Inferior parietal cortex (tissue), 1 donor: ENCODE data around the gene PDGFB.

Source experiments
- DNase-seq: peaks from one replicate; pipeline ENCODE4 v3.0.0-alpha.2; 2016; ENCODE audit errors: extremely low spot score

The PDGFB gene

DNA sequence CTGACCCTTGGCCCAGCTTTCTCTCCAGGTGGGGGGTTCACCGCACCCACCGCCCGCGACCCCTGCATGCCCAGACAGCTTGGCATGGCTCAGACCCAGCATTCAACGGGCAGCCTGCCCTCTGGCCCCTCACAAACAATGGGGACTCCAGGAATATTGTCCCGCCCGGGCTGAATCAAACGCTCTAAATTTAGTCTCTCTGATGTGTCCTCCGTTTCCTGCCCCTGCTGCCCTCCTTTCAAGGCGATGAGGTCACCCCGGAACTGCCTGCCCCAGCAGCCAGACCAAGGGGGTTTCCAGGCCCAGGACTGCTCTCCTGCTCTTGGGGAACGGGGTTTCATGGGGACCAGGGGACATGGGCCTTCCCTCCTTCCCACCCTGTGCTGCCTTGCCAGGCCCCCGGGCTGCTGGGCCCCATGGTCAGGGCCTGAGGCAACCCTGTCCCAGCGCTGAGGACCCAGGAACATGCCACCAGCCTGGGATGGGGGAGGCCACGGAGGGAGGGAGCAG is 10.1 kb upstream of the PDGFB start:
- no peak for DNase-seq

- DNase-seq: no peak
Measured at GRCh38 chr22:39254122-39254521, 9.3 kb upstream of the PDGFB start.

DNA sequence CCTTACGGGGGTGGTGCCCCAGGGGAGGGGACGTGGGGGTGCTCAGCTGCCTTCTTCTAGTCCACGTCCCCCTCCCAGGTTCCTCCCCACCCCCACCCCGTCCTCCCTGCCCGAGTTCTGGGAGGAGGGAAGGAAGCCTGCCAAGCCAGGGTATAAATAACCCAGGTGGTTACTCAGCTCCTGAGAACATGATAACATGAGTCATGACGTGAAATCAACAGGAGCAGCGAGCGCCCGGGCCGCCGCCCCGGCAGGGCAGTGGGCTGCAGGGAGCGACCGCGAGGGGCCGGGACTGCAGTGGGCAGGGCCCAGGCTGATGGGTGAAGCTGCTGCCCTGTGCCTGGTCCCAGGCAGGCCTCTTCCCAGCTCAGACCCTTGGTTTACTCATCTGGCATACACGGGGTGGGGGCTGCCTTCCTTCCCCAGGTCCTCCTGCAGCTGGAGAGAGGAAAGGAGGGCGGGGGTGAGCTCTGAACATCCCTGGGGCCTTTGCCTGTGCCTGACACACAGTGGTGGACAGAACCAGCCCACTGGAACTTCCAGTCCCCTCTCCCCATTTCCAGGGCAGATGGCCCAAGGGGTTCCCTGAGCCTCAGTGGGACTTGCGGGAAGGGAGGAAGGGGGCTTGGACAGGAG is 8.8 kb upstream of the PDGFB start:
- peak; percentile 36 for DNase-seq

DNA sequence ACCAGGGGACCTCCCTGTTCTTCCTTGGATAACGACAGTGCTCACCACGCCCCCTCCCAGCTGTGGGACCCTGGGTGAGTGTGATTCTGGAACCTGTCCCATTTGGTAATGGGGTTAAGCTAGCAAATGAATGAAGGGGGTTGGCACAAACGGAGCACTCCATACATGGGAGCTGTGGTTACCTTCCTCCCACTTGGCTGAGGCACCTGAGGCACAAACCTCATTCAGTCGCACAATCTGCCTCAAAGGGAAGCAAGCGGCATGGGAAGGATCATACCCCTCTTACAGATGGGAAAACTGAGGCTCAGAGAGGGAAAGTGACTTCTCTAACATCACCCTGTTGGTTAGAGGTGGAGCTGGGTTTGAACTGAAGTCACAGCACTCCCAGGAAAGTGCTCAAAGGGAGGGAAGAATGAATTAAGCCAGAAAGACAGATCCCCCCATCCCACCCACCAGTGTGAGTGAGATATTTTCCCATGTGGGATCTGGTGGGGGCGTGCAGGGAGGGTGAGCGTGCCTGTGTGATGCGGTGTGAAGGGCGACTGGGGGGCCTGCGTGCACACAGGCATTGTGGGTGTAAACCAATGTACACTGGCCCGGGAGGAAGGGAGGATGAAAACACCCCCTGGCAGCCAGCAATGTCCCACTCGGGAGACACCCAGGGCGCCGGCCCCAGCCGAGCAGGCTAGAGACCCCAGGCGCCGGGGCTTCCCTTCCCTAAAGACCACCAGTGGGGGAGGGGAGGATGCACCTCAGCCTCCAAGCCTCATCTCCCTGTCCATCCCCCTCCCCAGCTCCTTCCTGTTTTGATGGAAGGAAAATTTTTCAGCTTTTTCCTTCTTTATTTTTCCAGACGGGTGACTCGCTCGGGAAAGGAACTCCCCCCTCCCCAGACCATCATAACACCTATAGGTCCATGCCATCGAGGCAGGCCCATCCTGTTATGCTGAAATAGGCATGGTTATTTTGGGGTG is 8.0 kb upstream of the PDGFB start:
- DNase-seq: no peak

GRCh38 chr22:39251762-39252460 is 7.1 kb upstream of the PDGFB start:
- DNase-seq: no peak

DNA sequence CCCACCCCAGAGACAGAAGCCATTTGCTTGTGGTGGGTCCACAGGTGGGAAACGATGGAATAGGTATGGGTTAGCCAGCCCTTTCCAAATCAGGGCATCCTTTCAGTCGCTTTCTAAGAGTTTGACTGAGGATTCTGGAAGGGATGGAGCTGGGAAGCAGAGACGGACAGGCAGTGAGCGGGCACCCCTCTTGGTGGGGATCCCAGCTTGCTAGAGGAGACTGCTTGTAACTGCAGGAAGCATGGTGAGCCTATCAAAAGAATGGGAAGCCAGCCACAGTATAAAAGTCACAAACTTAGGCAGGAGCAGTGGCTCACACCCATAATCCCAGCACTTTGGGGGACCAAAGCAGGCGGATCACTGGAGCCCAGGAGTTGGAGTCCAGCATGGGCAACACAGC is 6.1 kb upstream of the PDGFB start:
- DNase-seq: no peak

GRCh38 chr22:39250131-39250530 is 5.3 kb upstream of the PDGFB start:
- DNase-seq: no peak

- DNase-seq: no peak
Measured at GRCh38 chr22:39249086-39249704, 4.4 kb upstream of the PDGFB start.

DNA sequence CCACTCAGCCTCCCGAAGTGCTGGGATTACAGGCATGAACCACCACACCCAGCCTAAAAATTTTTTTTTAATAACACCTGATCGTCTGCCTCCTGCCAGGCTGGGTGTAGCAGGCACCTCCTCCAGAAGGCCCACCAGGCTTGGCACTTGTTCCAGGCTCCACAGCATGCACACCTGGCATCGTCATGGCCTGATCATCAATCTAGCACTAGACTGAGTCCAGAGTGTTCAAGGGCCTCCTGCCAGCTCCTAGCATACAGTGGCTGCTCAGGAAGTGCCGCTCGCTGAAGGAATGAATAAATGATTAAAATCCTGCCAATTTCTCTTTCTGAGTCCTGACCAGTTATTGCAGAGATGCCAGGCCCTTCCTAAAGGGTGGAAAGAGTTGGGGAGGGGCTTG is 3.5 kb upstream of the PDGFB start:
- no peak for DNase-seq

- DNase-seq: no peak
Measured at GRCh38 chr22:39247361-39247760, 2.6 kb upstream of the PDGFB start.

GRCh38 chr22:39246690-39247332 is 2.0 kb upstream of the PDGFB start:
- no peak for DNase-seq

DNA sequence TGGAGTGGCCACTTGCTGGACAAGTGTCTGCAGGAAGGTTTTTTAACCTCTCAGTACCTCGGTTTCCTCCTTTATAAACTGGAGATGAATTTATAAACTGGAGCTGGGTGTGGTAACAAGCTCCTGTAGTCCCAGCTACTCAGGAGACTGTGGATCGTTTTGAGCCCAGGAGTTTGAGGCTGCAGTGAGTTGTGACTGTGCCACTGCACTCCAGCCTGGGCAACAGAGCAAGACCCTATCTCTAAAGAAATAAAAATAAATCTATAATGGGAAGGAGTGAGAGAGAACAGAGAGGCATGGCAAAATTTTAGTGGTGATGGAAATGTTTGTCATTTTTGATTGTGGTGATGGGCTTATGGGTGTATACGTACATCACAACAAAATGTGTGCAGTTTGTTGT is 1.4 kb upstream of the PDGFB start:
- no peak for DNase-seq

DNA sequence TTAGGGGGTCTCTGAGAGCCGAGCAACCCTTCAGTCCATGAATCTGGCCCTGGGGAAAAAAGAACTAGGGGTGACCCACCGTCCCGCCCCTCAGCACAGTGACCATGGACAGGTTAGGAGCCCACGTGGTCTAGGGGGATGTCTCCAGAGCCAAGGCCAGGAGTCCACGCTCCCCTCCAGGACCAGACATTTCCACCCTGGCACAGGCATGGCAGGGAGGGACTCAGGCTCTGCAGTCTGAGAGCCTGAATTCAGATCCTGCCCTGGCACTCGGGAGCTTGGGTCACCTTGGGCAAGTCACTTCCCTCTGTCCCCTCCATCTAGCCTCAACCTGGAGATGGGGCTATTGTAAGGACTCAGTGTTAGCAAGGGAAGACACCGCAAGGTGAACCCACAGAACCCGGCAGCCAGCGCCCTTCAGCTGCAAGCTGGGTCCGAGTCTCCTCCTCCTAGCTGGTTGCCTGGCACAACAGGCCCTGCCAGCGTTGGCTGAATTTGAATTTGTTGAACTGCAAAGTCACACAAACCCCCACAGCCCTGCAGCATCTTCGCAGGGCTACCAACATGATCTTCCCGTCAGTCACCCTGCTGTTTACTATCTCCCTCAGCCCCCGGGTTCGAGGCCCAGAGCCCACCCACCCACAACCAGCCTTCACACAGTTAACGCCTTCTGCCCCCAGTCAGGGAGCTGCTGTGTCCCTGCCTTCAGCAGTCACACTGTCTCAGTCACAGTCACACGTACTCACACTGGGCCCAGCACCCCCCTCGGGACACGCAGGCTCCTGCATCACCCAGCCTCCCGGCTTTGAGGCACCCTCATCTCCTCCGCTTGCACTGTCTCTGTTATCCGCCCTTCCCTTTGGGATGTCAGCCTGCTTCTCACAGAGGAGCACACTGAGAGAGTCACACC is 603 bp upstream of the PDGFB start:
- peak; percentile 38 for DNase-seq

DNA sequence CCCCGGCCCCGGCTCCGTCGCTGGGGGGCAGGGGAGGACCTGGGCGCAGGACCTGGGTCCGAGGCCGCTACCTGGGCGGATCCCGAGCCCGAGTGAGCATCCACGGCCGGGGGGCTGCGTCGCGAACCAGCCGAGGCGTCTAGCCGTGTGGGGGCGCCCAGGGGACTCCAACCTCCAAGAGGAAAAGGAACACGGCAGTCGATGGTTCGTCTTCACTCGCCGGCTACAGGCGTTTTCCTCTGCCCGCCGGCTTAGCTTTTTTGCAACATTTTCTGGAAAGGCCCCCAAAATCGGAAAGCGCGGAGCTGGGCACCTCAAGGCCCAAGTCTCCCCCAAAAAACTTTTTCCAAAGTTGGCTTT is 666 bp downstream of the PDGFB start:
- no peak for DNase-seq

DNA sequence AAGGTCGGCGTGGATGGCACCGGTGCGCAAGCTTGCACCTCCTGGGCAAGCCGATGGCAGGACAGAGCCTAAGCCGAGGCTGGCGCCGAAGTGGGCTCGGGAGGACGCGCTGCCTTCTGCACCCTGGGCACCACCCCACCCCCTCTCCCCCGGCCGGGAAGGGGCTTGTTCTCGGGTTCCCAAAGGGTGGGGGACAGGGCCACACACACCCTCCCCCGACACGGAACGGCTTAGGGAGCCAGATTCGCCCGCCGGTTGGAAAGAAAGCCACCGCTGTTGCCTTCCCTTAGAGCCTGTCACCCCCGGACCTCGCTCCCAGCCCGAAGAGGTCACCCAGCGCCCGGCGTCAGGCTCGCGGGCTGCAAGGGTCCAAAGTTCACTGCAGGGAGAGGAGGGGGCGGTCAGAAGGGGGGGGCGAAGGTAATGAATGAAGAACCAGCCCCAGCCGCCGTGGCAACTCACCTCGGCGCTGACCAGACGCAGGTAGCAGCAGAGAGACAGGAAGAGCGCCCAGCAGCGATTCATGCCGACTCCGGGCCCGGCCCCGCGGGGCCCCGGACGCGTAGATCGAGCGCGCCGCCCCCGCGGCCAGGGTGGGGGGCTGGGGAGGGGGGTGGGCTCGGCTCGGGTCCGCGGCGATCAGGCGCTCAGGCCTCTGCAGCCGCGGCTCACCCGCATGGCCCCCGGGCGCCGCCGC is 1.2 kb downstream of the PDGFB start:
- no peak for DNase-seq

DNA sequence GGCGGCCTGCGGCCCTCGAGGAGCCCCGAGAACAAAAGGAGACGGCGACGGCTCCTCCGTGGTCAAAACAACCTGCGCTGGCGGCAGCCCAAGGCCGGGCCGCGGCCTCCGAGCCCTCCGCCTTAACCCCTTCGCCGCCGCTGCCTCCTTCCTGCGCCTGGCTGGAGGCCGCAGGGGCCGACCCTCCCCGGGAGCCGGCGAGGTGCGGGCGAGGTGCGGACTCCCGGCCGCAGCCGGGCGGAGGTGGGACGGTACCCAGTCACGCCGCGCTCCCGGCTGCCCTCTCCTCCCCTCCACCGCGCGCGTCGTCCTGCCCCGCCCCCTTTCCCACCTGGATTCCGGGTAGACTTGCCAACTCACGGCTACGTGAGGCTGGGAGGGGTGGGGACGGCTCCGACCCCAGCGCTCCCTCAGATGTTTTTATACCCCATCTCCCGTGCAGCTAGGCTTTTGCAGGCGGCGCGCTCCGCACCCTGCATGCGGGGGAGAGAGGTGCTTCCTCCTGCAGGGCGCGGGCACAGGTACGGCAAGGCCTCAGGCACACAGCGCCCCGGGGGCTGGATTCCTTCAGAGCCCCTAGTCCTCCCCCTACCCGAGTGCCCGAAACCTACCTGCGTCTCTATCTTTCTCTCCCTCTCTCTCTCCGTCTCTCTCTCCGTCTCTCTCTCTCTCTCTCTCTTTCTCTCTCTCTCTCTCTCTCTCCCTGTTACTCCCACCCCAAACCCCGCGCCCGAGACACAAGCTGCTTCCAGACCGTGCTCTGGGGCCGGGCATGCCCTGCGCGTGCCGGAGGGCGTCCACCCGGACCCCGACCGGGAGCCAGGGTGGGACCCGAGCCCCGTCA is 2.0 kb downstream of the PDGFB start:
- no peak for DNase-seq

GRCh38 chr22:39241794-39242594 is 2.8 kb downstream of the PDGFB start:
- DNase-seq: no peak
